Activated naive CD8-positive, alpha-beta T cell treated with anti-CD3 and anti-CD28 coated beads for 36 hours (primary cell): ENCODE measurements around the gene TNRC6B. TPM values are rescaled to one million over a fixed set of nuclear protein-coding genes. Genes with fewer than 3 reads are reported as not detected.
"Not testable (repeated sequence)": the region's sequence is repeated elsewhere in the genome, so short reads cannot be mapped to it uniquely, and the experiment has no call there.

Source experiments
- DNase-seq: peaks from one replicate; pipeline ENCODE4 v3.0.0; 2021
- H3K27ac Mint-ChIP-seq: one replicate; pipeline ENCODE4 v1.8.0; 2022; ENCODE audit warnings: mild to moderate bottlenecking, moderate library complexity, mixed read lengths
- H3K27me3 Mint-ChIP-seq: one replicate; pipeline ENCODE4 v1.8.0; 2022; ENCODE audit warnings: mild to moderate bottlenecking, mixed read lengths
- H3K36me3 Mint-ChIP-seq: one replicate; pipeline ENCODE4 v1.8.0; 2021; ENCODE audit warnings: mild to moderate bottlenecking, mixed read lengths
- H3K4me1 Mint-ChIP-seq: one replicate; pipeline ENCODE4 v1.8.0; 2021; ENCODE audit warnings: mixed read lengths
- H3K4me3 Mint-ChIP-seq: one replicate; pipeline ENCODE4 v1.8.0; 2022; ENCODE audit warnings: mild to moderate bottlenecking, moderate library complexity, mixed read lengths
- H3K9me3 Mint-ChIP-seq: one replicate; pipeline ENCODE4 v1.8.0; 2022; ENCODE audit warnings: mixed read lengths
- total RNA-seq, 2 experiments: library from RNA; stranded (reverse); gene quantifications; one replicate each; pipeline ENCODE4 v1.2.3, GENCODE V29; 2021

Gene TNRC6B
- total RNA-seq, 2 experiments from 2014 or later, result 35.9 to 37.5 TPM

DNA sequence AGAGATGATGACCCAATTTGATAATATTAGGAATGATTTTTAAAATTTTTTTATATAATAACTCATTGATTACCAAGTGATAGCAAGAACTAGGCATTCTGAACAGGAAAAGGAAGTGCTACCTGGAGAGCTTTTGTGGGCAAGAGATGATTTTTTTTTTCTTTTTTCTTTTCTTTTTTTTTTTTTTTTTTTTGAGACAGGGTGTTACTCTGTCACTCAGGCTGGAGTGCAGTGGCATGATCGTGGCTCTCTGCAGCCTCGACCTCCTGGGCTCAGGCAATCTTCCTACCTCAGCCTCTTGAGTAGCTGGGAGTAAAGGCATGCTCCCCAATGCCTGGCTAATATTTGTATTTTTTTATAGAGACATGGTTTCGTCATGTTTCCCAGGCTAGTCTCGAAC, 40.4 kb downstream of the TNRC6B start:
- H3K36me3 Mint-ChIP-seq, result peaks cover 27% of the 10 kb centered on the region
- H3K4me3 Mint-ChIP-seq, result no peak overlapping the region
- DNase-seq, result no peak
- no peaks in the 10 kb centered on the region for H3K27me3 Mint-ChIP-seq
- H3K4me1 Mint-ChIP-seq, result peaks cover 66% of the 10 kb centered on the region
- no peaks in the 10 kb centered on the region for H3K9me3 Mint-ChIP-seq
- H3K27ac Mint-ChIP-seq, result peak overlapping the region; percentile 17

DNA sequence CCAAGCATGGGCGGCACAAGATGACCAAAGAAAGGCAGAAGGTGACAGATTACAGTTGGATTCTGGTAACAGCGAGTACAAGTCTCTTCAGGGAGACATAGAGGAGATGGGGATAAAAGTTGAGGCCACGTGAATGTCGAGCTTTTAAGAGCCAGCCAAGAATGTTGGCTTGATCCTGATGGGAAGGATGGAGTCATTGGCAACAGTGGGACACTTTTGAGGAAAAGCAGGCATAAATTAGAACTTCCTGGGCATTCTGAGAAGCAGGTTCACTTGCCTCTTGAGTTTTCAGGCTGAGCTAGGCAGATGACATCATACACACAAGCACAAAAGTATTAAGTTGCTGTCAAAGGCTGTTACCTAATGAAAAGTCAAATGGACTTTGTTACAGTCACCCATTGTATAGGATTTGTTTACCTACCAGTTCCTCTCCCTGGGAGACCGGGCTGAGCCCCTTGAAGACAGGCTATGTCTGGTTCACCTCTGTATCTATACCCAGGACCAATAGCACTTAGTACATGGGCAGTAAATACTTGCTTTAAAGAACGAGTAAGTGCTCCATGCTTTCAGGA, 41.1 kb downstream of the TNRC6B start:
- Mint-ChIP-seq H3K27ac (peak overlapping the region; percentile 66), H3K4me1 (peaks cover 63% of the 10 kb centered on the region), H3K9me3 (no peaks in the 10 kb centered on the region), H3K4me3 (no peak overlapping the region), H3K36me3 (peaks cover 20% of the 10 kb centered on the region), H3K27me3 (no peaks in the 10 kb centered on the region)
- no peak for DNase-seq

DNA sequence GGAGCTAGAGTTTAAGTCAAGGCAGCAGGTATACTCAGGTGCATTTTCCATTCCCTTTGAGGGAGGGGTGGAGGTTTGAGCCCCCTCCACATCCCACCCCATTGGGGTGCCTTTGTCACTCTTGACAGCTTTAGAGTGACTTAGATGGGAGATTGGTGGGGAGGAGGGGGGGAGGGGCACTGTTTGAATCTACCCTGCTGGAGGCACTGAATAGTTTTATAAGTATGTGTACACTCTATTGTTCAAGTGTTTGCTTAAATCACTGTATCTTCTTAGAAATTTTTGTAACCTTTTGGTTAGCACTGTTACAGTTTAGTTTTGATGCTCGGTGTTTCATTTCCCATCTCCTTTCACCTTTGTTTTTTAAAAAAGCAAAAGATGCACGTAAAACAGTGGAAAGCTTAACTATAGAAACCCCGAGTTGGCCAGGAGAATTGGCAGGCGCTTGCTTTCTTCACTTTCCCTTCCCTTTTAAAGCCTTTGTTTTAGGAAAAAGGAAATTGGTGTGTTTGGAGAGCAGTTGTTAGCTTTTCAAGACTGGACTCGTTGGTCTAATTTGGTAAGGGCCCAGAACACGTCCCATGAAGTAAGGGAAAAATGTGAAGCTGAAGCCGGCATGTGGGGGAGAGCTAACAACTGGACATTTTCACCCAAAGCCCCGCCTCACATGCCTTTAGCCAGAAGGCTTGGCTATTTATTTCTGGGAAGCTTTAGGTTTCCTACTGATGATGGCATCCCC, 42.8 kb downstream of the TNRC6B start:
- Mint-ChIP-seq H3K36me3 (peaks cover 17% of the 10 kb centered on the region), H3K27ac (no peak overlapping the region), H3K4me1 (peaks cover 61% of the 10 kb centered on the region), H3K9me3 (no peaks in the 10 kb centered on the region), H3K27me3 (no peaks in the 10 kb centered on the region), H3K4me3 (no peak overlapping the region)
- DNase-seq, result no peak

DNA sequence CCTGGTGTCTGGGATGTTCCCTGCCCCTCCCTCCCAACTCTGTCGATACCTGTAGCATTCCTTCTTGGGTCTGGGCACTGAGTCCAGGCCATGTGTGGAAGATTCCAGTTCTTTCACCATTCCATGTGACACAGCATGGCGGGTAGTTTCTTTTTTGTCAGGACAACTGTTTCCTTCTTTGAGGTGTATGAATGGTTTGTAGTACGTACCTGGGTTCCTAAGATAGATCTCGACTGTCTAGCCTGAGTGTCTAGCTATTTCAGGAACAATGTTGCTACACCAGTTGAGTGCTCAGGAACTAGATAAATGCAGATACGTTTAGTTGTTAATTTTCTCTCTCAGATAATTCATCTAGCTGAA, 43.3 kb downstream of the TNRC6B start:
- Mint-ChIP-seq H3K9me3 (no peaks in the 10 kb centered on the region), H3K4me1 (peaks cover 59% of the 10 kb centered on the region), H3K36me3 (peaks cover 12% of the 10 kb centered on the region), H3K27ac (no peak overlapping the region), H3K4me3 (no peak overlapping the region), H3K27me3 (no peaks in the 10 kb centered on the region)
- no peak for DNase-seq

DNA sequence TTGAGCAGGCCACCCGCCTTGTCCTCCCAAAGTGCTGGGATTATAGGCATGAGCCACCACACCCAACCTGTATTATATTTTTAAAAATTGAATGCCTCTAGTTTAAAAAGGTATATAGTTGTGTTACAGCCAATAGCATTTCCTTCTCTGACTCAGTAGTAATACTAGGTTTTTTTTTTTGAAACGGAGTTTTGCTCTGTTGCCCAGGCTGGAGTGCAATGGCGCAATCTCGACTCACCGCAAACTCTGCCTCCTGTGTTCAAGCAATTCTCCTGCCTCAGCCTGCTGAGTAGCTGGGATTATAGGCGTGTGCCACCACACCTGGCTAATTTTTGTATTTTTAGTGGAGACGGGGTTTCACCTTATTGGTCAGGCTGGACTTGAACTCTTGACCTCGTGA, 45.3 kb downstream of the TNRC6B start:
- not testable (repeated sequence) for DNase-seq, H3K4me3 Mint-ChIP-seq, H3K9me3 Mint-ChIP-seq, H3K27ac Mint-ChIP-seq, H3K36me3 Mint-ChIP-seq, H3K27me3 Mint-ChIP-seq
- H3K4me1 Mint-ChIP-seq, result peaks cover 55% of the 10 kb centered on the region

DNA sequence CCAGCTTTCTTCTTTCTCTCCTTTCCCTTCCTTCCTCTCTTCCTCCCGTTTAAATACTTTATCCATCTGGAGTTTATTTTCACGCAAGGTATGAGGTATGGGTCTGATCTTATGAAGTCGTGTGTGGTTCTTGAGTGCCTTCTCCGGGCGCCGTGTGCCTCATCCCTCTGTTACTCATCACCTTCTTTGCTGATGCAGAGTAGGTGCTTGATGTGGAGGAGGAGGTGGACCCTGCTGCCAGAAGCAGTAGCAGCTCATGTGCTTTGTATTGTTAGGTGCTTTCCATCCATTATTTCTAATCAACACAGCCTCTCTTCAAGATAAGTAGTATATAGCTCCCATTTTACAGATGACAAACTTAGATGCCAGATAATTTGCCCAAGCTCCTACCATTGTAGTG, 47.0 kb downstream of the TNRC6B start:
- Mint-ChIP-seq H3K4me3 (peak overlapping the region; percentile 70), H3K9me3 (no peaks in the 10 kb centered on the region), H3K36me3 (peaks cover 12% of the 10 kb centered on the region), H3K27ac (peak overlapping the region; percentile 82), H3K4me1 (peaks cover 44% of the 10 kb centered on the region), H3K27me3 (no peaks in the 10 kb centered on the region)
- DNase-seq, result peak; percentile 42

DNA sequence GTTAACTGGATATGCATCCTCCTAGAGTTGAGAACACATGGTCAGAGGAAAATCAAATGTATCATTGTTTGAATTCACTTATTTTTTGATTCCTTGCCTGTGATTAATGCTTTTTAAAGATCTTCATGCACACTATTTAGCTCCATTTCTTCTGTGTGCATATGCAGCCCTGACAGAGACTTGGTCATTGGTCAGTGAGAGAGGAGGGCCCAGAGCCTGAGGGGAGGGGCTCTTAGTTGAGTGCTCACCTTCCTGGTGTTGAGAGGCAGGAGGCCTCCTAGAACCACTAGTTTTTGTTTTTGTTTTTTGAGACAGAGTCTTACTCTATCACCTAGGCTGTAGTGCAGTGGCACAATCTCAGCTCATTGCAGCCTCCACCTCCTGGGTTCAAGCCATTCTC, 48.9 kb downstream of the TNRC6B start:
- Mint-ChIP-seq H3K9me3 (no peaks in the 10 kb centered on the region), H3K36me3 (peaks cover 12% of the 10 kb centered on the region), H3K27ac (peak overlapping the region; percentile 1), H3K27me3 (no peaks in the 10 kb centered on the region), H3K4me1 (peaks cover 32% of the 10 kb centered on the region), H3K4me3 (no peak overlapping the region)
- DNase-seq, result no peak

DNA sequence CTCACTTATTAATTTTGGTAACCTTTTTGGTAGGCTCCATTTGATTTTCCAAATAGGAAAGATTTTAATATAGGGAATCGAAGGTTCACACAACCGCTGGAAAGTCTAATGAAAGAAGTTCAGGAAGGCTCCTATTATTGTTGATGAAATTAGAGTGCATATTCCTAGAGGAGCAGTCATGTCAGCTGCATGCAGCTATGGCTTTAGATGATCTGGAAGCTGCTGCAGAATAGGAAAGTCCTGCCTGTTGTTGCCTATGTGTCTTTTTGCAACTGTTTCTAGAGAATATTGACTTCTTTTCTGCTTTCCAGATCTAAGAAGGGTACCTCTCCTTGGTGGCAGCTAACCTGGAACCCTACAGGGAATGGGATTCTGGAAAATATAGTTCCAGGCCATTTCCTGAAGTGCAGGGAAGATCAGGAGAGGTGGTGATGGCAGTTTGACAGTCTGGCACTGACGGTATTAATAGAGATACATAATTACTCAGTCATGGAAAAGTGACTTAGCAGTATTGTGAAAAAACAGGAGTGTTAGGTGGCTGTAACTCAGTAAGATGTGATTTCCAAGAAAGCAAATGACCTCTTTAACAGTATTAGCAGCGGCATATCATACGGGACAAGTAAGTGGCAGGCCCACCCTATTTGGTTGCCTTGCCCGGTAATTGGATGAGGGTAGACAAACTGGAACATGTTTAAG, 54.0 kb downstream of the TNRC6B start:
- Mint-ChIP-seq H3K27me3 (no peaks in the 10 kb centered on the region), H3K36me3 (peaks cover 24% of the 10 kb centered on the region), H3K4me1 (peaks cover 21% of the 10 kb centered on the region), H3K9me3 (no peaks in the 10 kb centered on the region), H3K4me3 (no peak overlapping the region), H3K27ac (no peak overlapping the region)
- no peak for DNase-seq

DNA sequence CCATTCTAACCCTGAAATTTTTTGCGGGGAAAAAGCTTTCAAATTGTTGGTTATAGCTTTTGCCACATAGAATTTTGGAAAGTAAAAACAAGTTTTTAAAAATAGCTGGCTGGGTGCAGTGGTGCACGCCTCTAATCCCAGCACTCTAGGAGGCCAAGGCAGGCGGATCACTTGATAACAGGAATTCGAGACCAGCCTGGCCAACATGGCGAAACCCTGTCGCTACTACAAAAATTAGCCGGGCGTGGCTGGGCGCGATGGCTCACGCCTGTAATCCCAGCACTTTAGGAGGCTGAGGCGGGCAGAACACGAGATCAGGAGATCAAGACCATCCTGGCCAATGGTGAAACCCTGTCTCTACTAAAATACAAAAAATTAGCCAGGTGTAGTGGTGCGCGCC, 54.9 kb downstream of the TNRC6B start:
- DNase-seq, result no peak
- no peak overlapping the region for H3K4me3 Mint-ChIP-seq
- peaks cover 27% of the 10 kb centered on the region for H3K36me3 Mint-ChIP-seq
- no peaks in the 10 kb centered on the region for H3K9me3 Mint-ChIP-seq
- H3K27me3 Mint-ChIP-seq, result no peaks in the 10 kb centered on the region
- H3K27ac Mint-ChIP-seq, result no peak overlapping the region
- H3K4me1 Mint-ChIP-seq, result peaks cover 29% of the 10 kb centered on the region

DNA sequence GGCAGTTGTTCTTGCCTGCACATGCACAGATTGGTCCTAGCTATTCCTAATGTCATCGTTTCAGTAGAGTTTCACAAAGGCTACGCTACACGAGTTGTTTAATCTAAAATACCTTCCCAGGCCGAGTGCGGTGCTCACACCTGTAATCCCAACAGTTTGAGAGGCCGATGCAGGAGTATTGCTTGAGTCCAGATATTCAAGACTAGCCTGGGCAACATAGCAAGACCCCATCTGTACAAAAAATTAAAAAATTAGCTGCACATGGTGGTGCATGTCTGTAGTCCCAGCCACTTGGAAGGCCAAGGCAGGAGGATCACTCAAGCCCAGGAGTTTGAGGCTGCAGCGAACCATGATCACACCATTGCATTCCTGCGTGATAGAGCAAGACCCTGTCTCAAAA, 56.2 kb downstream of the TNRC6B start:
- H3K27ac Mint-ChIP-seq, result peak overlapping the region; percentile 52
- peaks cover 39% of the 10 kb centered on the region for H3K4me1 Mint-ChIP-seq
- no peaks in the 10 kb centered on the region for H3K27me3 Mint-ChIP-seq
- no peak overlapping the region for H3K4me3 Mint-ChIP-seq
- H3K36me3 Mint-ChIP-seq, result peaks cover 34% of the 10 kb centered on the region
- H3K9me3 Mint-ChIP-seq, result no peaks in the 10 kb centered on the region
- no peak for DNase-seq

DNA sequence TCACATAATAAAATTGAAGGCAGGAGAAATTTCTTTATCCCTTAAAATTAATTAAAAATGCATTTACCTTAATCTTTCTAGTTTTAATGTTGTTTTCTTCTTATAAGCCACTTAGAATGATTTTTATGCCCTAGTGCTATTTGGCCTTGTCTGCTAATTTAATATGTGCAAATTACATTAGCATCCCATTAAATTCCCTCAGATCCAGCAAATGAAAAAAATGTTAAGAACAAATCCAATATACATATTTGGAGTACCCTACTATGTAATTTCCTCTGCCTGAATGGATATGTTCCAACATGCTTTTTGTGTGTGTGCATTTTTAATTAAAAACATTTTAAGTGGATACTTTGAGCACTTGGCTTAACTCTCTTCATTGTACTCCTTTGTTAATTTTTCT, 56.9 kb downstream of the TNRC6B start:
- Mint-ChIP-seq H3K27ac (no peak overlapping the region), H3K36me3 (peaks cover 30% of the 10 kb centered on the region), H3K27me3 (no peaks in the 10 kb centered on the region), H3K4me3 (no peak overlapping the region), H3K4me1 (peaks cover 43% of the 10 kb centered on the region), H3K9me3 (no peaks in the 10 kb centered on the region)
- DNase-seq, result no peak

DNA sequence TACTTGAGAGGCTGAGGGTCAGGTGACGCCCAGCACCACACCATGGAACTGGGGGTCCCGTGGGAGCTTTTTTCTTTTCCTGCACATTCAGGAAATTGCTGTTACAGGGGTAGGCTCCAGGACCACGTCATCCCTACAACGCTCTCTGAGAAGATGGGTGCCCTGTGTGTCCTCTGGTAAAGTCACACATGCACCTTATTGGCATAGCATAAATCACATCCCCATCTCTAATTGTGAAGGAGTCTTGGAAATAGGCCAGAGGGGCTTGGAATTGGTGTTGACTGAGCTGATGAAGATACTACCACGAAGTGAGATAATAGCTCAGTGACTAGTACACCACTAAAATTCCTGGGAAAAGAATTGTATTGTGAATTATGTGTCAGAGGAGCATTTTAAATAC, 57.6 kb downstream of the TNRC6B start:
- no peak for DNase-seq
- H3K4me1 Mint-ChIP-seq, result peaks cover 48% of the 10 kb centered on the region
- peaks cover 27% of the 10 kb centered on the region for H3K36me3 Mint-ChIP-seq
- no peaks in the 10 kb centered on the region for H3K27me3 Mint-ChIP-seq
- no peak overlapping the region for H3K27ac Mint-ChIP-seq
- H3K9me3 Mint-ChIP-seq, result no peaks in the 10 kb centered on the region
- no peak overlapping the region for H3K4me3 Mint-ChIP-seq

DNA sequence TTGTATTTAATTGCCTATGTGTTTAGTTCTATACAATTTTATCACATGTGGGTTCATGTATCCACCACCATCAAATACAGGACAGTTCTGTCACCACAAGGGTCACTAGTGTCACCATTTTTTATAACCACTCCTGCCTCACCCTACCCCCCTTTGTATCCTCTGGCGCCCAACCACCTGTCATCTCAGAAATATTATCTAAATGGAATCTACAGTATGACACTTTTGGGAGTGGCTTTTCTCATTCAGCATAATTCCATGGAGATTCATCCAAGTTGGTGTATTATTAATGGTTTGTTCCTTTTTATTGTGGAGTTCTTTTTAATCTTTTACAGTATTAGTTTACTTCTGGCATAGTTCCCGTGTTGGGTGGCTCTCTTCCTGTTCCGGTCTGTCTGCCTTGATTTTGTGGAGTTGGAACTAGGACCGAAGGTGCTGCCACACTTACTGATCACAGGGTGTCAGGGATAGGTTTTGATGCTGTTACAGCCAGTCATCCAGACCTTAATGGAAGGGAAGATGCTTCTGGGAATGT, 58.5 kb downstream of the TNRC6B start:
- peaks cover 57% of the 10 kb centered on the region for H3K4me1 Mint-ChIP-seq
- DNase-seq, result no peak
- H3K27me3 Mint-ChIP-seq, result no peaks in the 10 kb centered on the region
- H3K36me3 Mint-ChIP-seq, result peaks cover 24% of the 10 kb centered on the region
- no peak overlapping the region for H3K27ac Mint-ChIP-seq
- no peak overlapping the region for H3K4me3 Mint-ChIP-seq
- no peaks in the 10 kb centered on the region for H3K9me3 Mint-ChIP-seq

DNA sequence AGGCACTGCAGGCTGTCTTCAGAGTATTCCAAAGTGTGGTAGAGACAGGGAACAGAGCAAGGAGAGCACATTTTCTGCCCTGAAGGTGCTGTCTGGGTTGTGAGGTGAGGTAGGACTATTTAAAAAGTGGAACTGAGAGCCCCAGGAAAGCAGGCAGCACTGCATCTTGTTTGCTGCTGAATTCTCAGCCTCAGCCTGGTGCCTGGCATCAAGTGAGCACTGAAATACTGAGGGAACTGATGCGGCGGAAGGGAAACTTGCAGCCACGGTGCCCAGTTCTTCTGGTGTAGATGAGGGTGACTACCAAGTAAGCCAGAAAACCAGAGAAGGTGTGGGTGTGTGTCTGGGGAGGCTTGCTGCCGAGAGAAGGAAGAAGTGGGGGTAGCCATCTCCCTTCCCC, 59.5 kb downstream of the TNRC6B start:
- Mint-ChIP-seq H3K9me3 (no peaks in the 10 kb centered on the region), H3K27me3 (no peaks in the 10 kb centered on the region), H3K4me3 (no peak overlapping the region), H3K27ac (no peak overlapping the region), H3K4me1 (peaks cover 64% of the 10 kb centered on the region), H3K36me3 (peaks cover 23% of the 10 kb centered on the region)
- DNase-seq, result no peak

DNA sequence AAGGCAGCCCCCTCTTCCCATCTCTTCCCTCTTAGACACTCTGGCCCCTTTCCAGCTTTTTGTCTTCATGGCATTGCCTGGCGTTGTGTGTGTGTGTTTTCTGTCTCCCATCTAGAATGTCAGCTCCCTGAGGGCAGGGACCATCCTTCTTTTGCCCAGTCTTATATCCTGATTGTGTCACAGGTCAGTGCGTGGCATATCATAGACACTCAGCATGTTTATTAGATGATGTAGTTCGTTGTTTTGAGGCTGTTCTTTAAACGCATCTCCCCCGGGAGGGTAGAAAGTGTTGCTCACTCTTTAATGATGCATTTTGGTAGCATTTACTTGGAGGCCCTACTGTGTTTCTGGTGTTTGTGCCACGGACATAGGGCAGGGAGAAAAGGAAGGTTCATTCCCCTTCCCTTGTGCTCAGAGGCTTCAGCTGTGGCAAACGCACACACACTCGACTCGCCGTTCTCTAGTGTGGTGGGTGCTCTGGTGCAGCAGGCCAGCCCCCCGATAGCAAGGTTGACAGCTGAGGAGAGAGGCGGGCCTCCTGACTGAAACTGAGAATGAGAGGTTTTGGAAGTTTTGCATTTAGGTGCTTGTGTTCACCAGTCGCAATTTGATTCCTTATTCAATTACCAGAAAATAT, 60.2 kb downstream of the TNRC6B start:
- peak; percentile 32 for DNase-seq
- Mint-ChIP-seq H3K27ac (peak overlapping the region; percentile 69), H3K4me1 (peaks cover 68% of the 10 kb centered on the region), H3K36me3 (peaks cover 24% of the 10 kb centered on the region), H3K9me3 (no peaks in the 10 kb centered on the region), H3K27me3 (no peaks in the 10 kb centered on the region), H3K4me3 (no peak overlapping the region)
